HepG2 (cell line): ENCODE data around the gene KCNQ5. TPM values are rescaled to one million over a fixed set of nuclear protein-coding genes. Genes with fewer than 3 reads are reported as not detected.

ENCODE experiments used
- ATAC-seq: fragments of 200-7000 bp; cut with Tn5 transposase; 3 replicates; pipeline ENCODE4 v1.9.1; 2020; ENCODE audit warnings: mild to moderate bottlenecking, moderate library complexity
- BruUV-seq: library from RNA; stranded (reverse); fragments of 400-500 nt; replicated peaks from 2 replicates; lab custom pipeline; 2021; lab: Mats Ljungman, UMichigan
- CTCF ChIA-PET: fragments of 300-600 bp; formaldehyde crosslinking; extraction: SDS; loops from one replicate; lab custom pipeline; 2021; ENCODE audit warnings: low total read pairs, inconsistent platforms, low intra/inter-chr PET ratio; lab: Yijun Ruan, JAX
- POLR2A ChIA-PET: fragments of 350-600 bp; sonication (Branson Sonifier 250); formaldehyde crosslinking; loops from one replicate; lab custom pipeline; 2020; ENCODE audit warnings: antibody characterized with exemption, inconsistent platforms; lab: Yijun Ruan, JAX
- DNase-seq: peaks from one replicate; pipeline ENCODE4 v3.0.0-alpha.2; 2015; ENCODE audit warnings: low spot score
- FAIRE-seq: peaks from 3 replicates; lab custom pipeline; 2011; peaks lifted over from hg19 to GRCh38; lab: Jason Lieb, UNC
- H2AFZ ChIP-seq: one replicate; pipeline ENCODE4 v1.6.1; 2011; ENCODE audit warnings: low read length, inconsistent platforms
- H3K27ac ChIP-seq: fragments of 300-600 bp; 3 replicates; pipeline ENCODE4 v1.8.0; 2011; ENCODE audit warnings: mixed run types, mild to moderate bottlenecking, mixed read lengths, low read length, inconsistent platforms; ENCODE audit not compliant: insufficient read depth; ENCODE audit errors: extremely low read length
- H3K27me3 ChIP-seq, 2 experiments: fragments of 200-600 bp in 1 of 2; 2 replicates in 1 of 2; 3 replicates in 1 of 2; pipeline versions ENCODE4 v1.6.0 to v1.8.0; 2011; ENCODE audit warnings: low read length in 2 of 2, mild to moderate bottlenecking in 2 of 2, moderate library complexity in 2 of 2, inconsistent platforms in 1 of 2; ENCODE audit not compliant: insufficient read depth in 2 of 2, control insufficient read depth in 1 of 2
- H3K36me3 ChIP-seq, 2 experiments: fragments of 200-600 bp in 1 of 2; replicated peaks in 1 of 2; 2 replicates in 1 of 2; 3 replicates in 1 of 2; pipeline versions ENCODE4 v1.5.1 to v1.8.0; 2011; ENCODE audit warnings: low read length in 2 of 2, inconsistent platforms in 1 of 2; ENCODE audit not compliant: insufficient read depth in 2 of 2, control insufficient read depth in 1 of 2
- H3K4me1 ChIP-seq: 2 replicates; pipeline ENCODE4 v1.5.1; 2012; ENCODE audit warnings: low read length, inconsistent platforms; ENCODE audit not compliant: insufficient read depth
- H3K4me2 ChIP-seq: 2 replicates; pipeline ENCODE4 v1.6.0; 2011; ENCODE audit warnings: low read depth, low read length, inconsistent platforms
- H3K4me3 ChIP-seq, 3 experiments: fragments of 200-600 bp in 1 of 3; sonication (generic), shearing (Covaris generic) in 1 of 3; replicated peaks in 1 of 3; 2 replicates each; pipeline ENCODE4 v1.5.1; 2011 to 2016; ENCODE audit warnings: low read length in 3 of 3, inconsistent platforms in 2 of 3, low read depth in 2 of 3, mild to moderate bottlenecking in 2 of 3, control low read depth in 1 of 3, mixed read lengths in 1 of 3; ENCODE audit not compliant: insufficient read depth in 1 of 3
- H3K79me2 ChIP-seq: one replicate; pipeline ENCODE4 v1.6.1; 2011; ENCODE audit warnings: low read length, inconsistent platforms; ENCODE audit not compliant: insufficient read depth
- H3K9ac ChIP-seq: 2 replicates; pipeline ENCODE4 v1.6.0; 2011; ENCODE audit warnings: mild to moderate bottlenecking, low read depth, low read length, inconsistent platforms; ENCODE audit not compliant: insufficient read depth
- H3K9me3 ChIP-seq: 2 replicates; pipeline ENCODE4 v1.5.1; 2012; ENCODE audit warnings: mild to moderate bottlenecking, low read length
- H4K20me1 ChIP-seq: 2 replicates; pipeline ENCODE4 v1.6.0; 2011; ENCODE audit warnings: inconsistent platforms, mild to moderate bottlenecking, low read length, moderate library complexity; ENCODE audit not compliant: insufficient read depth
- FOSL2 ChIP-seq: sonication (generic); formaldehyde crosslinking; IDR thresholded peaks from 2 replicates; pipeline ENCODE4 v1.4.0; 2020; ENCODE audit warnings: missing genetic modification reagents
- HNRNPLL ChIP-seq: fragments of 200-400 bp; formaldehyde crosslinking; IDR thresholded peaks from 2 replicates; pipeline ENCODE4 v1.6.1; 2017; ENCODE audit warnings: mild to moderate bottlenecking, low read depth, low read length; ENCODE audit not compliant: poor library complexity, severe bottlenecking
- JUND ChIP-seq: sonication (generic); formaldehyde crosslinking; IDR thresholded peaks from 2 replicates; pipeline ENCODE4 v1.8.0; 2022; ENCODE audit warnings: mild to moderate bottlenecking, missing genetic modification reagents
- NCOR1 ChIP-seq: fragments of 200-600 bp; sonication (generic); IDR thresholded peaks from 2 replicates; pipeline ENCODE4 v1.7.0; 2017; ENCODE audit warnings: antibody characterized with exemption, low read length, borderline replicate concordance
- PHF21A ChIP-seq: sonication (generic); formaldehyde crosslinking; IDR thresholded peaks from 2 replicates; pipeline ENCODE4 v1.5.0; 2020; ENCODE audit warnings: mild to moderate bottlenecking, missing genetic modification reagents
- PHF8 ChIP-seq: sonication (generic); formaldehyde crosslinking; IDR thresholded peaks from 2 replicates; pipeline ENCODE4 v1.5.0; 2020; ENCODE audit warnings: missing genetic modification reagents
- RAD51 ChIP-seq: fragments of 450-650 bp; IDR thresholded peaks from 2 replicates; pipeline ENCODE4 v1.6.1; 2016; ENCODE audit warnings: borderline replicate concordance
- TSC22D2 ChIP-seq: sonication (generic); formaldehyde crosslinking; IDR thresholded peaks from 2 replicates; pipeline ENCODE4 v1.5.1; 2020; ENCODE audit warnings: missing genetic modification reagents, mild to moderate bottlenecking, borderline replicate concordance
- ZNF333 ChIP-seq: sonication (generic); formaldehyde crosslinking; IDR thresholded peaks from 2 replicates; pipeline ENCODE4 v1.4.0; 2020; ENCODE audit warnings: mild to moderate bottlenecking, missing genetic modification reagents, borderline replicate concordance
- ZNF44 ChIP-seq: sonication (generic); formaldehyde crosslinking; IDR thresholded peaks from 2 replicates; pipeline ENCODE4 v1.5.1; 2020; ENCODE audit warnings: mild to moderate bottlenecking, missing genetic modification reagents
- ZNF577 ChIP-seq: sonication (generic); formaldehyde crosslinking; IDR thresholded peaks from 2 replicates; pipeline ENCODE4 v1.4.0; 2020; ENCODE audit warnings: mild to moderate bottlenecking, low read depth, missing genetic modification reagents, borderline replicate concordance
- ZSCAN21 ChIP-seq: sonication (generic); formaldehyde crosslinking; IDR thresholded peaks from 2 replicates; pipeline ENCODE4 v1.8.0; 2022; ENCODE audit warnings: mild to moderate bottlenecking, missing genetic modification reagents, moderate library complexity, borderline replicate concordance
- WGBS: methylation state at CpG from one replicate; pipeline ENCODE4 v1.1.6; 2017; ENCODE audit warnings: low lambda C conversion rate; 5-methylcytosine and 5-hydroxymethylcytosine counted together
- in situ Hi-C: cut with HindIII; loops from 2 replicates; pipeline ENCODE4 v1.10.0; 2017; ENCODE audit warnings: low pct_unique_long_range_greater_than_20kb; ENCODE audit not compliant: extremely low pct_ligation_motif_present
- intact Hi-C: fragments of 100-400 bp; cut with micrococcal nuclease; formaldehyde crosslinking; loops from one replicate; pipeline ENCODE4 v1.10.0; 2022; ENCODE audit not compliant: unreplicated experiment
- polyA plus RNA-seq, 8 experiments: library from polyadenylated mRNA; depleted of rRNA in 3 of 8; stranded (reverse) in 7 of 8; unstranded in 1 of 8; fragments of >200 nt; fragmentation: Illumina TruSeq in 4 of 8; extraction: Trizol in 4 of 8; gene quantifications; 2 replicates each; pipeline versions ENCODE4 v1.2.1 to v1.2.3, GENCODE V29; 2011 to 2016; ENCODE audit warnings: low read depth in 4 of 8, missing spikeins in 1 of 8, mixed read lengths in 1 of 8; ENCODE audit not compliant: insufficient read depth in 1 of 8
- total RNA-seq, 5 experiments: library from RNA; depleted of rRNA; stranded (reverse); fragments of >200 nt; fragmentation: Illumina TruSeq; extraction: Trizol; gene quantifications; 2 replicates each; pipeline ENCODE4 v1.2.3, GENCODE V29; 2016; ENCODE audit warnings: low read depth in 1 of 5
- TF ChIP-seq, protein P1 (sequence below): sonication (generic); formaldehyde crosslinking; IDR thresholded peaks from 2 replicates; pipeline ENCODE4 v1.5.0; 2020; ENCODE audit warnings: mild to moderate bottlenecking, missing genetic modification reagents
- TF ChIP-seq, protein P2 (sequence below): sonication (generic); formaldehyde crosslinking; IDR thresholded peaks from 2 replicates; pipeline ENCODE4 v1.9.0; 2021; ENCODE audit warnings: missing genetic modification reagents, borderline replicate concordance
- TF ChIP-seq, protein P3 (sequence below): sonication (generic); formaldehyde crosslinking; IDR thresholded peaks from 2 replicates; pipeline ENCODE4 v1.4.0; 2020; ENCODE audit warnings: low read depth, mild to moderate bottlenecking, missing genetic modification reagents
- TF ChIP-seq, protein P4 (sequence below): sonication (generic); formaldehyde crosslinking; conservative IDR thresholded peaks from 2 replicates; pipeline ENCODE4 v1.4.0; 2020; ENCODE audit warnings: missing genetic modification reagents
- TF ChIP-seq, protein P5 (sequence below): sonication (generic); formaldehyde crosslinking; IDR thresholded peaks from 2 replicates; pipeline ENCODE4 v1.8.0; 2022; ENCODE audit warnings: mild to moderate bottlenecking, missing genetic modification reagents, borderline replicate concordance
- TF ChIP-seq, protein P6 (sequence below): IDR thresholded peaks from 2 replicates; pipeline ENCODE4 v1.6.1; 2016; ENCODE audit warnings: missing compliant biosample characterization, missing genetic modification reagents, borderline replicate concordance

The KCNQ5 gene
- total and polyA plus RNA-seq, 2 of the 13 experiments (the other 11 are each of a cell fraction or from before 2014, with no cell fraction given) = 0.04 TPM; not detected in 1

DNA sequence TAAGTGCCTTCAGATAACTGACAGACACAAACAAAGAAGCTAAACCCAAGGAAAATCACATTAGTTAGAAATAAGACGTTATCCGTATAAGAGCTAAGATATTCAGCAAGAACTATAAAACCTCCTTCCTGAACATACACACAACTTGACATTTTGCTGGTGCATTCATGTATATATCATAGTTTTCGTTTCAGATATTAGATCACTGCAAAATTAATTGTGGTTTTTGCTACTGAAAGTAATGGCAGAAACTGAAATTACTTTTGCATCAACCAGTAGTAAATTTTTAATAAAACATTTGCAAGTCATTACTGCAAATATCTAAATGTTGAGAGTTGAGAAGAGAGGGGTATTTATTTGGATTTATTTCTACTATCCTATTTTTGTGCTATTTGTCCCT is 26.1 kb upstream of the KCNQ5 start:
- DNase-seq (no peak), ATAC-seq (no peak), FAIRE-seq (no peak)
- no peak overlapping the region for H3K9ac ChIP-seq
- H3K27ac ChIP-seq = no peak overlapping the region
- no peaks in the 10 kb centered on the region for H3K36me3 ChIP-seq
- 19% methylated on average over 3 of the region's 3 CpGs for whole genome bisulfite sequencing
- H4K20me1 ChIP-seq = no peaks in the 10 kb centered on the region
- ChIA-PET POLR2A (no interaction called here), CTCF (no interaction called here)
- TF ChIP-seq, protein P1, sequence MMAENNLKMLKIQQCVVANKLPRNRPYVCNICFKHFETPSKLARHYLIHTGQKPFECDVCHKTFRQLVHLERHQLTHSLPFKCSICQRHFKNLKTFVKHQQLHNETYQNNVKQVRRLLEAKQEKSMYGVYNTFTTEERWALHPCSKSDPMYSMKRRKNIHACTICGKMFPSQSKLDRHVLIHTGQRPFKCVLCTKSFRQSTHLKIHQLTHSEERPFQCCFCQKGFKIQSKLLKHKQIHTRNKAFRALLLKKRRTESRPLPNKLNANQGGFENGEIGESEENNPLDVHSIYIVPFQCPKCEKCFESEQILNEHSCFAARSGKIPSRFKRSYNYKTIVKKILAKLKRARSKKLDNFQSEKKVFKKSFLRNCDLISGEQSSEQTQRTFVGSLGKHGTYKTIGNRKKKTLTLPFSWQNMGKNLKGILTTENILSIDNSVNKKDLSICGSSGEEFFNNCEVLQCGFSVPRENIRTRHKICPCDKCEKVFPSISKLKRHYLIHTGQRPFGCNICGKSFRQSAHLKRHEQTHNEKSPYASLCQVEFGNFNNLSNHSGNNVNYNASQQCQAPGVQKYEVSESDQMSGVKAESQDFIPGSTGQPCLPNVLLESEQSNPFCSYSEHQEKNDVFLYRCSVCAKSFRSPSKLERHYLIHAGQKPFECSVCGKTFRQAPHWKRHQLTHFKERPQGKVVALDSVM = no peak
- TF ChIP-seq ZNF577 (CRISPR knock-in tag) = no peak
- TF ChIP-seq, protein P2, sequence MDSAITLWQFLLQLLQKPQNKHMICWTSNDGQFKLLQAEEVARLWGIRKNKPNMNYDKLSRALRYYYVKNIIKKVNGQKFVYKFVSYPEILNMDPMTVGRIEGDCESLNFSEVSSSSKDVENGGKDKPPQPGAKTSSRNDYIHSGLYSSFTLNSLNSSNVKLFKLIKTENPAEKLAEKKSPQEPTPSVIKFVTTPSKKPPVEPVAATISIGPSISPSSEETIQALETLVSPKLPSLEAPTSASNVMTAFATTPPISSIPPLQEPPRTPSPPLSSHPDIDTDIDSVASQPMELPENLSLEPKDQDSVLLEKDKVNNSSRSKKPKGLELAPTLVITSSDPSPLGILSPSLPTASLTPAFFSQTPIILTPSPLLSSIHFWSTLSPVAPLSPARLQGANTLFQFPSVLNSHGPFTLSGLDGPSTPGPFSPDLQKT (CRISPR knock-in tag) = no peak
- TF ChIP-seq PHF21A (CRISPR knock-in tag) = no peak
- no peak for TF ChIP-seq ZNF333 (CRISPR knock-in tag)
- TF ChIP-seq ZSCAN21 (CRISPR knock-in tag) = no peak
- no peak for TF ChIP-seq PHF8 (CRISPR knock-in tag)
- no peak for TF ChIP-seq NCOR1
- TF ChIP-seq, protein P3, sequence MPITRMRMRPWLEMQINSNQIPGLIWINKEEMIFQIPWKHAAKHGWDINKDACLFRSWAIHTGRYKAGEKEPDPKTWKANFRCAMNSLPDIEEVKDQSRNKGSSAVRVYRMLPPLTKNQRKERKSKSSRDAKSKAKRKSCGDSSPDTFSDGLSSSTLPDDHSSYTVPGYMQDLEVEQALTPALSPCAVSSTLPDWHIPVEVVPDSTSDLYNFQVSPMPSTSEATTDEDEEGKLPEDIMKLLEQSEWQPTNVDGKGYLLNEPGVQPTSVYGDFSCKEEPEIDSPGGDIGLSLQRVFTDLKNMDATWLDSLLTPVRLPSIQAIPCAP (CRISPR knock-in tag) = no peak
- TF ChIP-seq, protein P4, sequence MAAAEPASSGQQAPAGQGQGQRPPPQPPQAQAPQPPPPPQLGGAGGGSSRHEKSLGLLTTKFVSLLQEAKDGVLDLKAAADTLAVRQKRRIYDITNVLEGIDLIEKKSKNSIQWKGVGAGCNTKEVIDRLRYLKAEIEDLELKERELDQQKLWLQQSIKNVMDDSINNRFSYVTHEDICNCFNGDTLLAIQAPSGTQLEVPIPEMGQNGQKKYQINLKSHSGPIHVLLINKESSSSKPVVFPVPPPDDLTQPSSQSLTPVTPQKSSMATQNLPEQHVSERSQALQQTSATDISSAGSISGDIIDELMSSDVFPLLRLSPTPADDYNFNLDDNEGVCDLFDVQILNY = no peak
- TF ChIP-seq FOSL2 = no peak
- TF ChIP-seq, protein P5, sequence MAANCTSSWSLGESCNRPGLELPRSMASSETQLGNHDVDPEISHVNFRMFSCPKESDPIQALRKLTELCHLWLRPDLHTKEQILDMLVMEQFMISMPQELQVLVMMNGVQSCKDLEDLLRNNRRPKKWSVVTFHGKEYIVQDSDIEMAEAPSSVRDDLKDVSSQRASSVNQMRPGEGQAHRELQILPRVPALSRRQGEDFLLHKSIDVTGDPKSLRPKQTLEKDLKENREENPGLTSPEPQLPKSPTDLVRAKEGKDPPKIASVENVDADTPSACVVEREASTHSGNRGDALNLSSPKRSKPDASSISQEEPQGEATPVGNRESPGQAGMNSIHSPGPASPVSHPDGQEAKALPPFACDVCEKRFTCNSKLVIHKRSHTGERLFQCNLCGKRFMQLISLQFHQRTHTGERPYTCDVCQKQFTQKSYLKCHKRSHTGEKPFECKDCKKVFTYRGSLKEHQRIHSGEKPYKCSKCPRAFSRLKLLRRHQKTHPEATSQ (CRISPR knock-in tag) = no peak
- TF ChIP-seq ZNF44 (CRISPR knock-in tag) = no peak
- TF ChIP-seq HNRNPLL = no peak
- TF ChIP-seq RAD51 = no peak
- TF ChIP-seq TSC22D2 (CRISPR knock-in tag) = no peak
- TF ChIP-seq JUND = no peak
- TF ChIP-seq, protein P6, sequence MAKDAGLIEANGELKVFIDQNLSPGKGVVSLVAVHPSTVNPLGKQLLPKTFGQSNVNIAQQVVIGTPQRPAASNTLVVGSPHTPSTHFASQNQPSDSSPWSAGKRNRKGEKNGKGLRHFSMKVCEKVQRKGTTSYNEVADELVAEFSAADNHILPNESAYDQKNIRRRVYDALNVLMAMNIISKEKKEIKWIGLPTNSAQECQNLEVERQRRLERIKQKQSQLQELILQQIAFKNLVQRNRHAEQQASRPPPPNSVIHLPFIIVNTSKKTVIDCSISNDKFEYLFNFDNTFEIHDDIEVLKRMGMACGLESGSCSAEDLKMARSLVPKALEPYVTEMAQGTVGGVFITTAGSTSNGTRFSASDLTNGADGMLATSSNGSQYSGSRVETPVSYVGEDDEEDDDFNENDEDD (CRISPR knock-in tag) = no peak
- intact Hi-C loops = no loop called here
- no peaks in the 10 kb centered on the region for H3K9me3 ChIP-seq
- H3K4me2 ChIP-seq = no peak overlapping the region
- H3K79me2 ChIP-seq = no peaks in the 10 kb centered on the region
- no peaks in the 10 kb centered on the region for H3K27me3 ChIP-seq
- in situ Hi-C loops = no loop called here
- no peak overlapping the region for H2AFZ ChIP-seq
- H3K4me1 ChIP-seq = no peaks in the 10 kb centered on the region
- H3K4me3 ChIP-seq = no peak overlapping the region
- no TSS peak for BruUV-seq
